HG03103 (cell line): Measurements from ENCODE around the gene AGPAT1.

Experiments used
- ATAC-seq: cut with Tn5 transposase; IDR thresholded peaks from one replicate; pipeline ENCODE4 v1.9.1; 2021; ENCODE audit warnings: low read depth; ENCODE audit not compliant: unreplicated experiment

AGPAT1 gene

DNA sequence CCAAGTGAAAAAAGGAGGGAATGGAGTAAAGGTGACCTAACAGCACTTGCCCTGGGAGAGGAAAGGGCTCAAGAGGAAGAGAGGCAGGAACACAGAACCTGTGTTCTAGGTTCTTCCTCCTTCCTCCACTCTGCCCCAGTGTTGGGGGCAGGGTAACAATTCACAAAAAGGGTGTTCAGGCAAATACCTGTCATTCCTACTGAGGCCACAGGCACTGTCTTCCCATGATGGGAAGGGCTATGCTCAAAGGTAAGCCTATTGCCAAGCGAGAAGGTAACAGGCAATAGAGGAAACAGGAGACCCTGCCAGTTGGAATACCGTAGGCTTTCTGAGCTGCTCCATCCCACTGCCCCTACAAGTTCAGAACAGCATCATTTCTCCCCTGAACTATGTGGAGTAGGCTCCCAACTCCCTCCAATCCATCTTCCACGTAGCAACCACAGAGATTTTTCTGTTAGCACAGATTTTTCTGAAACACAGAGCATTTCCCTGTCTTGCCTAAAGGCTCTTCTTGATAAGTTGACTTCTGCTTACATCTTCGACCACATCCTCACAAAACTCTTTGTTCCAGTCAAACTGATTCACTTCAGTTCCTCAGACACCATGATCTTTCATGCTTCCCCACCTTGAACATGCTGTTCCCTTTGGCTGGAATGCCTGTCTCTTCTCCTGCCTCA, 2.7 kb downstream of the AGPAT1 start:
- no peak for ATAC-seq

DNA sequence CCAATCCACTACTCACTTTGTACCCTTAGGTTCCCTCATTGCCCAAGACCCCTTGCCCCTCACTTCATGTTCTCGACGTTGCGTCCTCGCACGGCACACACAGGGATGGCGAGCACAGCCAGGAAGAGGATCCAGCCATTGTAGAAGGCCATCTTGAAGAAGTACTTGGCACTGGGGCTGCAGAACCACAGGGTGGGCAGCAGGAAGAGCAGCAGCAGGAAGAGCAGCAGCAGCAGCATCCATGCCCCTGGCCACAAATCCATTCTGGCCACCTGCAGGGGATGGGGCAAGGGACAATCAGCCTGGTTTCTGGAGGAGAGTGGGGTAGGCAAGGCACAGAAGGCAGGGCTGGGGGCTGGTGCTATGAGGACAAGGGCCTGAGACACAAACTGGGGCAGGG, 4.7 kb downstream of the AGPAT1 start:
- no peak for ATAC-seq

- no peak for ATAC-seq
Measured at GRCh38 chr6:32170294-32170693, 5.6 kb downstream of the AGPAT1 start.

DNA sequence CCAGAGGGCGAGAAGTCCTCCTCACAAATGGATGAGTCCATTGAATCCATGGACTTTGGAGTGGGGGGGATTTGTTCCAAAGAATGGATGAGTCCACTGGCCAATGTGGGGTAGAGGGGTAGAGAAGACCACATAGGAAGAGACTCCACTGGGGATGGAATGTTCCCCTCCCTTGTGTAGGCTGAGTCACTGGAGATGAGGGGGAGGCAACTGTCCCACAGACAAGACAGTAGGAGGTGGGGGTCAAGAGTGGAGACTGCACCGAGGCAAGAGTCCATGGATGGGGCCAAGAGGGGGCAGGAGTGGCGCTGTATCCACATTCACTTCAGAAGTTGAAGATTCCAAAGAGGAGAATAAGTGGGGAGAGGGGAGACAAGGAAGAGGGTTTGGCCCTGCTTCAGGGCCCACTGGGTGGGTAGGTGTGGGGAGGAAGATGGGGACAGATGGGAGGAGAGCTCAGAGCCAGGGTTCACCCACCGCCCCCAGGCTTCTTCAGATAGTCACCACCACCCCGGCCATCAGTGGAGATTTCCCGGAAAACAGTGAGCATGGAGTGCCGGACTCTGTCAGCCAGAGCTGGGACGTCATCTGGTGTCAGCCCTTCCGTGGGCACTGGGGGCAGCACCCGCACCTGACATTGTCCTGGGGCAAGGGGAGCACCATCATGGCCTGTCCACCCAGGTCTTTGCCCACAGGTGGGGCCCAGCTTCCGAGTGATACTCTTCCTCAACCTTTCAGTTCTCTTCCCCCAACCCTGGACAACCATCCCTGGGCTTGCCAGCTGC, 6.9 kb downstream of the AGPAT1 start:
- no peak for ATAC-seq

DNA sequence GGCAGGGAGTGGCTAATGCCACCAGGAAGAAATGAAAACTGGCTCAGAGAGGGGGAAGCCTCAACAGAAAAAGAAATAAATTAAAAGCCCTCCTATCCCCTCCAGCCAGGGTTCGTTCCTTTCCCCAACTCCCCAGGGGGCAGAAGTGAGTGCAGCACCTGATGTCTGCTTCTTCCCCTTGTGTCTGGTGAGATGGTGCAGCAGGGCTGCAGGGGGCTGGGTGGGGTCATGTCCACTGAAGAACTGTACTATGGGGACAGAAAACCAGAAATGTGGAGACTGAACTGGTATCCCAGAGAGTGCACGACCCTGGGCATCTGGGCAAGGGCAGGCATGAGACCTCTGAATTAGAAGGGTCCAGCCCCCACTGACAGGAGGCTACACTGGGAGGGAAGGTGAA, 7.5 kb downstream of the AGPAT1 start:
- no peak for ATAC-seq

- ATAC-seq, result no peak
Measured at GRCh38 chr6:32167761-32168262, 8.1 kb downstream of the AGPAT1 start.

GRCh38 chr6:32167154-32167760, 8.6 kb downstream of the AGPAT1 start:
- no peak for ATAC-seq

DNA sequence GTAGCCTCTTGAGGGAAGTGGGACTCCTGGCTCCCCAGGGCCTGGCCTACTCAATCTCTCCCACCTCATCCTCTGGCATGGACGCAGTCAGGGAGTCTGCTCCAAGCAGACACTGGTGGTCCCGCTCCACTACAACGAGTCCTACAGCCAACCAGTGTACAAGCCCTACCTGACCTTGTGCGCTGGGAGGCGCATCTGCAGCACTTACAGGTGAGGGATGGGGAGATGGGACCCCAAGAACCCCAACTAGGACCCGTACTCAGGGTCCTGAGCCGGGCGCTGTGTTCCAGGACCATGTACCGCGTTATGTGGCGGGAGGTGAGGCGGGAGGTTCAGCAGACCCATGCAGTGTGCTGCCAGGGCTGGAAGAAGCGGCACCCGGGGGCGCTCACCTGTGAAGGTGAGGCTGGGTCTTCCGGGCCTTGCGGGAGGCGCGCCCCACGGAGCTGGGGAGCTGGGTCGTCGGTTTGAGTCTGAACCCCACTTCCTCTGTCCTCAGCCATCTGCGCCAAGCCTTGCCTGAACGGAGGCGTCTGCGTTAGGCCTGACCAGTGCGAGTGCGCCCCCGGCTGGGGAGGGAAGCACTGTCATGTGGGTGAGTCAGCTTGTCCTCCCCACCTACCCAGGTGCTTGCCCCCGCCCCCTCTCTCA, 9.3 kb downstream of the AGPAT1 start:
- ATAC-seq, result no peak

DNA sequence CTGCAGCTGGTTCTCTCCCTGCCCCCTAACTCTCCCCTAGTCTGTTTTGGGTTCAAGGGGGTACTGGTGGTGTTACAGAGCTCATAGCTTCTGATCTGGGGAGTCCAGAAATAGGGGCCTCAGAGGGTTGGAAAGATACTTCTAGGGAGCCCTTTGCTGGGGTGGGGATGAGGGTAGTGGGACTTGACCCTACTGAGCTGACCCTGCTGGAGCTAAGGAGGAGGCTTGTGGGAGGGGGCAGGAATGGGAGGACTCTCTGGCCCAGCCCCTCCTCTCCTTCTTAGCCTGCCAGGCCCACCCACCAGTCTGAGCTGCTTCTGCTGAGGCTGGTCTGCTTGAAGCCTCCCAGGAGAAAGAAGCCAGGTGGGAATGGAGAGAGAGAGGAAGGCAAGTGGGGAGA, 11.6 kb downstream of the AGPAT1 start, which contains the start of gene EGFL8:
Gene EGFL8 (plus strand): TSS at position 301 of the 400 bp plus-strand sequence. CDS start 1,571 bp downstream, outside the sequence.
- ATAC-seq, result no peak

DNA sequence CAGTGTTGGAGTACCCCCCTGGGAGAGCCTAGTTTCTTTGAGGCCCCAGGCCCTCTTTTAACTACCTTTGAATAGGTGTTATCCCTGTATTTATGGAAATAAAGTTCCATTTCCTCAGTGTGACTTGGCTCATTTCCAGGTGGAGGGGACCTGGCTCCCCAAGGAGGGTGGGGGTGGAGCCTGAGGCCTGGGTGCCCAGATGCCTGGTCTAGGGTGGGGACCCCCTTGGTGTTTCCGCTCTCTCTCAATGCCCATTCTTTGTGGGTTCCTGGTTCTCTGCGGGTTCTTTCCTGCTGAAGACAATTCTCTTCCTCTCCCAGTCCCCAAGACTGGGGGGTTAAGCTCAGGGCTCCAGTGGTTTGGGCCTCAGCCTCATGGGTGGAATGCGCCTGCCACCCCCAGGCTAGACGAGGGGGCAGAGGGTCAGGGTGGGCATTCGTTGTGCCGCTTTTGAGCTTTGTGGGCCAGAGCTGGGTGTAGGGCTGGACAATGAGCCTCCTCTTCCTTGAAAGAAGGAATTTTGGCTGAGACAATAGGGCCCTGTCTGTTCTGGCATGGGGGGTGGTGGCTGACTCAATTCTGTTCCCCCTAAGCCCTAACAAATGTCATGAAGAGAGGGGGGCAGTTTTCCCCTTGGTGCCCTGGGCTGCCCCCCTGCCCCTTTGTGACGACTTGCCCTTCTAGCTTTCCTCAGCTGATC, 12.2 kb downstream of the AGPAT1 start:
- no peak for ATAC-seq

DNA sequence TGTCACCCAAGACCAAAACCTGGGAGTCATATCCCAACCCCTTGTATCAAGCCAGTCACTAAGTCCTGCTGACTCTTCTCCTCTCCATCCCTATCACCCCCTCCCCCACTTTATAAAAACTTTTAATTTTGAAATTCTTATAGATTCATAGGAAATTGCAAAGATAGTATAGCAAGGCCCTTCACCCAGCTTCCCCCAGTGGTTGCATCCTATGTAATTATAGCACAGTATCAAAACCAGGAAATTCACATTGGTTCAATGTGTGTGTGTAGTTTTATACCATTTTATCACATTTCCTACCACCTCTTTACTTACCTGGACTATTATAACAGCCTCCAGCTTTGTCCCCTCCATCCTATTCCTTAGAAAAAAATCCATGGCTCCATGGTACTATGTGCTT, 17.8 kb downstream of the AGPAT1 start:
- ATAC-seq, result no peak

DNA sequence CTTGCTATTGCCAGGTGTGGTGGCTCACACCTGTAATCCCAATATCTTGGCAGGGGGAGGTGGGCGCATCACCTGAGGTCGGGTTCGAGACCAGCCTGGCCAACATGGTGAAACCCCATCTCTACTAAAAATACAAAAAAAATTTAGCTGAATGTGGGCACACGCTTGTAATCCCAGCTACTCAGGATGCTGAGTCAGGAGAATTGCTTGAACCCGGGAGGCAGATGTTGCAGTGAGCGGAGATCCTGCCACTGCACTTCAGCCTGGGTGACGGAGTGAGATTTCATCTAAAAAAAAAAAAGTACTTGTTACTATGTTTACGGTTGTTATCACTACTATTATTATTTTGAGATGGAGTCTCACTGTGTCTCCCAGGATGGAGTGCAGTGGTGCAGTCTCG, 19.0 kb downstream of the AGPAT1 start:
- no peak for ATAC-seq

DNA sequence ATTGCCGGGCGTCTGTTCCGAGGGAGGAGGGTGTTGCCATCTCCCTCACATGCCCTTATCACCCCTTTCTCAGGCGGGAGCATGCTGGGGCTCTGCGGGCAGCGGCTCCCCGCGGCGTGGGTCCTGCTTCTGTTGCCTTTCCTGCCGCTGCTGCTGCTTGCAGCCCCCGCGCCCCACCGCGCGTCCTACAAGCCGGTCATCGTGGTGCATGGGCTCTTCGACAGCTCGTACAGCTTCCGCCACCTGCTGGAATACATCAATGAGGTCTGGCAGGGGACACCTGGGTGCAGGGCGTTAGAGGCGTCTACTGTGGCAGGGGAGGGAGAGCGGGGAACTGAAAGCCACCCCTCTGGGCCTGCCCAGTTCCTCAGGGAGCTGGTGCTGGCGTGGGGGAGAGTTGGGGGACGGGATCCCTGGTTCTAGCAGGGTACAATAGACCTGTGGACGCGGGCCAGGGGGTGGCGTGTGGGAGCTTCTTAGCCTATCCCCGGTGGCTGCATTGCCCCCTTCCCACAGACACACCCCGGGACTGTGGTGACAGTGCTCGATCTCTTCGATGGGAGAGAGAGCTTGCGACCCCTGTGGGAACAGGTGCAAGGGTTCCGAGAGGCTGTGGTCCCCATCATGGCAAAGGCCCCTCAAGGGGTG, 21.2 kb downstream of the AGPAT1 start:
- ATAC-seq, result peak; percentile 64

DNA sequence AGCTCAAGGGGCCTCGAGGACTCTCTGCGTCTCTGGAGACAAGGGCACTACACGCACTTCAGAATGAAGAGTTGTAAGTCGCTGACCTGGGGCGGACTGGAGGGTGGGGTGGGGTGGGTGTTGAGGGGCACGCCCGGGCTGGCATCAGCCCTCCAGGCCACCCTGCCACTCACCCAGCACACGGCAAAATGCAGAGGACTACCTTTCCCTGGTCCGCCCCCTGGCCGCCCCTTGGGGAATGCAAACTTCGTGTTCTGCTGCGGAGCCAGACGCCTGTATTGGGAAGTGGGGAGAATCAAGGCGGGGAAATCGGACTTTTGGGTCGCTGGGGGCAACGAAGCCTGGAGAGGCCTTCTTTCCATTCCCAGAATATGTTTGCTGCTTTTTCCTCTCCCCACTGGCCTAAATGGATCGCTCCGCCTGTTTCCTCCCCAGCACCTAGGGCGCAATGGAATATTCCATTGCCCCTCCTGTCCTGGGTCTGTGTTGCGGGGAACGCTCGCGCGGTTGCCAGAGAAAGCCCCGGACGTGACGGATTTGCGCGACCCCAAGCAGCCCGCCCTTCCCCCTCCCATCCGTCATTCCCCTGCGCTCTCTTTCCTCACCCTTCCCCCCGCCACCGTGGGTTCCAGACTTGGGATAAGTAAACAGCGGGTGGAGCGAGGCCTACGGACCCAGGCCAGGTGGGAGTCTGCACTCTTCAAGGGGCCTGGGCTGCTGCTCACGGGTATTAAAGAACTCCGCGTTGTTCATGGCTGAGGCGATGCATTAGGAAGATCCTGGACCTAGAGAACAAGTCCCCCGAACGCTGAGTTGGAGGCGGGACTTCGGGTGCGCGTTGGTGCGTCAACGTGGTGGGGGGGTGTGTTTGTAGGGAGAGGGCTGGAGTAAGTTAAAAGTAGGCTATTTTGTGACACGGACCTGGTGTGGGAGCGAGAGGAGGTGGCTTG, 22.0 kb downstream of the AGPAT1 start, which contains the start of gene PPT2:
Gene PPT2 (plus strand): TSS at position 578 of the 950 bp plus-strand sequence. CDS start 454 bp downstream, outside the sequence.
- ATAC-seq, result peak; percentile 22

- ATAC-seq, result no peak
Measured at GRCh38 chr6:32152769-32153563, 22.9 kb downstream of the AGPAT1 start.

DNA sequence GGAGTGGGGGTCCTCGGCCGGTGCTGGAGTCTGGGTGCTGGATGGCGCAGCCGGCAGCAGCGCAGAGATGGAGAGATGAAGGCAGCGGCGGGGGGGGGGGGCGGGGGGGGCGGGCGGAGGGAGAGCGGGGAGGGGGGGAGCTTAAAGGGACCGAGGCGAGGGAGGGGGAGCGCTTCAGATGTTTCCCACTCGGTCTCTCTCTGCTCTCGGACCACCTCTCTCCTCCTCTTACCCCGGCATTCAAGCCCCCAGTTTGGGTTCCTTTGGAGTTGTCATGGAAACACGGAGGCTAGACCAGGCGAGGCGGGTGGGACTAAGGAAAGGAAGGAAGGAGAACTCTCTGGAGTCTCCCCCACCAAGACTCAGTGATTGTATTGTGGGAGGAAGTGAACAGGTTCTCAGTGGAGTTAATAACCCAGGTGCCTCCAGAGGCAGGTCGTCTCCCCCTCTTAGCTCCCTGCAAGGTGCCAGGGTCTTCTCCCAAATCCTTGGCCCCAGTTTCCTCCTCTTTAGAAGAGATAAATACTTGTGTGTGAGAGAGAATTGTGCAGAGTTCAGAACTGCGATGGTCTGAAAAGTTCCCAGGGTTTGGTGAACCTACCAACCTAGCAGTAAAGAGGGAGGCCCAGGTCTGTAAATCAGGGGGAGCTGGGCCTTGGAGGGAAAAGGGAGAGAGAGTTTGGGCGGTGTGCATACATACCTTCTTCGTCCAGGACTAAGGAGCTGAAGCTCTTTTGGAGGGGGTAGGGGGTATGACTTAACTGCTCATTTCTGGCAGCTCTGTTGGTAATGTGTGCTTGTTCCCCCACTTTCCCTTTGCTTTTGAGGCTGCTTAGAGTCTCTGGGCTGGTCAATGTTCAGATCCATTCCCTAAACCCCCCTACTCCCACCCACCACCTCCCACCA, 23.8 kb downstream of the AGPAT1 start, which contains the start of gene PRRT1:
Gene PRRT1 (minus strand): TSS at position 77 of the 906 bp plus-strand sequence. CDS start 112 bp downstream, outside the sequence.
- ATAC-seq, result no peak
